Glomerular endothelial cell (primary cell): ENCODE measurements around the gene POLG. TPM values are rescaled to one million over a fixed set of nuclear protein-coding genes. Genes with fewer than 3 reads are reported as not detected.

Source experiments
- DNase-seq: peaks from one replicate; pipeline ENCODE4 v3.0.0-alpha.2; 2011; ENCODE audit warnings: low read depth, low spot score; ENCODE audit errors: extremely low read depth
- total RNA-seq: library from RNA; depleted of rRNA; stranded (reverse); fragments of >200 nt; gene quantifications from 2 replicates; pipeline ENCODE4 v1.2.3, GENCODE V29; 2015

The POLG gene
- 80.5 and 82.3 TPM in 2 replicates for total RNA-seq

DNA sequence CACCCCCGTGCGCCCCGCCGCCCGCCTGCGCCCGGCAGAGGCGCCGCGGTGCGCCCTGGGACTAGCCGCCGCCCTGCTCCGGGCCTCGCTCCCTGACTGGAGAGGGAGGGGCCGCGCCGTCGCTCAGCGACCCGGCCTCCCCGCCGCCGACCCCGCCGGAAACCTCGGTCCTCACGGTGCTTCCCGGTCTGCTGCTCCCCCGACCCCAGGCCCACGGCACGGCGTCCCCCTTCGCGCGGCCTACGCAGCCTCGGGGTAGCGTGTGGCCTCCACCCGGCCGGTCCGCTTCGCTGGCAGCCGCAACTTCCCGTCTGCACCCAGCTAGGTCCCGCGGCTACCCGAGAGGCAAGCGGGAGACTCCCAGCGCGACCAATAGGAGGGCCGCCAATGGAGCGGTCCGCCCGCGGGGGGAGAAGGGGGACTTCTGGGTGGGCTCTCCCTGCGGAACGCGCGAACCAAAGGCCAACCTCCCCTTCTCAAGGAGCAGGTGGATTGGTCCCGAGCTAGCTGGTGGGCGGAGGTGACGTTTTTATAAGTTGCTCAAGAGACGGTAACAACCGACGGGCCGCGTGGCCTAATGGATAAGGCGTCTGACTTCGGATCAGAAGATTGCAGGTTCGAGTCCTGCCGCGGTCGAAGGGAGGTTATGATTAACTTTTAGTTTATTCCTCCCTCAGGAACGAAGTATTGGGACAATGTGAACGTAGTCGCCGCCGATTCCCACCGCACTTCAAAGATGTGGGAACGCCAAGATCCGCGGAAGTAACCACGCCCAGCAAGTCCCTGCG is at the start of gene POLG:
Gene POLG (minus strand): TSS at position 315 of the 788 bp plus-strand sequence. CDS start 1,070 bp downstream, outside the sequence.
- peak; percentile 95 for DNase-seq

DNA sequence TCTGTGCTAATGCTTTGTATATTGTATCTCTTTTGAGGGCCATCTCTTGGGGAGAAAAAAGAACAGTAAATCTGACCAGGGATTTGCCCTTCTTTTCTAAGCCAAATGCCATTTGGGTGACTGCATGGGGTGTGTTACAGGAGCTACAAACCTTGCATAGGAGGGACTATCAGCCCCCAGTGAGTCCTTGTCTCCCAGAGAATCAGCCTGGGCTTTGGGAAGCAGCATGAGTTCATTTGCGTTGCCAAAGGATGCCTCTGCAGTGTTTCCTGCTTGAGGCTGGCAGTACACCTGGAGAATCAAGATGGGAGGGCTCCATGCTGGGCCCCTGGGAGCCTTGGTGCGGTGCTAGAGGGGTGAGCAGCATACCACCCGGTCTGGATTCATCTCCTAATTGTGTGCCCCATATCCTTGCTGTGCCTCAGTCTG is 49.6 kb upstream of the POLG start:
- DNase-seq, result no peak

DNA sequence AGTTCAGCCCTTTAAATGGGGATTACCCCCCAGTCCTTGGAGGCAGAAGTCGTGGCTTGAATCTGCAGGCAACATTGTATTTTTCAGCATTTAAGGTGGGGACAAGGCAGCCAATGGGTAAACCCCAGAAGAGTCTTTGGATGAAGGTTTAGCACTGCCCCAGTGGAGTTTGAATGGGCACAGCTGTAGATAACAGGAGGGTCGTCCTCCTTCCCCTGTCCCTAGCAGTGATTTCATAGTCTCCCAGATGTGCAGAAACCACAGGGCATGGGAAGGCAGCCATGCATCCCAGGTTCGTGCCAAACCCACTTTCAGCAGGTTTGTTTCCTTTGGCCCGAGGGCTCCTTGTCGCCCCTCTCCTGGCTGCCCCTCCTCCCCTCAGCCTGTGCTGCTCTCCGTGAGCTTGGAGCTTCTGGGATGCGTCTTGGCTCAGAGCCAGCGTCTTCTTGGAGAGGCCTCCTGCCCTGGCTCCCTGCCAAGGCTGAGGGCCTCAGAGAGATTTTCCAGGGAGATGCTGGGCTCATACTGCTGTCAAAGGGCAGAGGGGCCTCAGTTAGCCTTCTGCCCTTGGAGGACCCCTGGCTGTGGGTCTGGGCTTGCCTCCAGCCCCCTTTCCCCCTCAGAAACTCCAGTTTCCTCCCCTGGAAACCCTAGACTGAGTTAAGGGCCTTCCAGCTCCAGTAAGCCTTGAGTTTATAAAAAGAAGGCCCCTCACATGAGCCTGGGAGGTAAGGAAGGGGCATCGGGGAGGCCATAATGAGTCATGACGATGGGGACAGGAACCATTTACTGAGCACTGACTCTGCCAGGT is 48.9 kb upstream of the POLG start:
- no peak for DNase-seq

DNA sequence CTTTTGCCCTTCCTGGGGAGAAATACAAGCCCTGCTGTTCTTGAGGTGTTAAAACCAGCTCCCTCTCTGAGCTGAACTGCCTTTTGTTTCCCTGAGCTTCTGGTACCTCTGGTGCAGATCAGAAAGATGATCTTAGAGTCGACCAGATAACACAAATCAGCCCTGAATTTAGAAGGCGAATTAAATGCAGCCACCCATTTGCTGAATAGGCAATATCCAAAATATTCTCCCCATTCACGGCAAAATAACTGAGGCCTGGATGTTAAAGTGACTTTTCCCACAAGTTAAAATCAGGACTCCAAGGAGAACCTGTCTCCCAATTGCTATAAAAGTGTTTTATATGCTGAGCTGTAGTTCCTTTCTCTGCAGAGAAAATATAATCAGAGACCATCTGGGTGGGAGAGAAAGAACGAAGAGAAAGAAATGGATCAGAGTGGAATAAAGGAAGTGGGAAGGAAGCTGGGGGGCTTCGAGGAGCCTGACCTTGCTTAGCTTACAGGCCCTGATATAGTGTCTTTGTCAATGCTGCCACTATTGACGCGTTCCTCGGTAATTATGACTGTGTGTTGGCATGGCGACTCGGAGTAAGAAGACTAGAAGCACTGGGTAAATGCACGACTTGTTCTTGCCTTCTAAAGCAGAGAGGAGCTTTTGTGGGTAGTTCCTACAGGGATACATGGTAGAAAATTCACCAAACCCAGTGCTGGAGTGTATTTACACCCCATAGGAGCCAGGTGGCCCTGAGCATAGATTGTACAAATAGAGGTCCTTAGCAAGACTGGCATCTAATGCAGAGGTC is 47.5 kb upstream of the POLG start:
- DNase-seq, result no peak

DNA sequence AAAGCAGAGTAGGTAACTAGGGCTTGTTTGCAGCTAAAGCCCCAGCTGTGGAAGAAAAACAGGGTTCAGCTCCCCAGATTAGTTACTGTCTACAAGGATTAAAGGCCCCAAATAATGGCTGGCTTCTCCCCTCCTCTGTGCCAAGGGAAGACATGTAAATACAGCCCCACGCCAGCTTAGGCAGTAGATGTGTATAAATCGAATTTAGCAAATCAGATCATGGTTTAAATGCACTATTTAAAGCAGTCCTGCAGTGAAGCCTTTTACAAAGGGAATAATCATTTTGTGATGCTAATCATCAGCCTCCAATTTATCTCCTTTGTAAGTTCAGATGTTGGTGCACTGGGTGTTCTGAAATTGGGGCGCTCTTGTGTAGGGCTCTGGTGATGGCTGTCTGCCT is 46.7 kb upstream of the POLG start:
- no peak for DNase-seq

DNA sequence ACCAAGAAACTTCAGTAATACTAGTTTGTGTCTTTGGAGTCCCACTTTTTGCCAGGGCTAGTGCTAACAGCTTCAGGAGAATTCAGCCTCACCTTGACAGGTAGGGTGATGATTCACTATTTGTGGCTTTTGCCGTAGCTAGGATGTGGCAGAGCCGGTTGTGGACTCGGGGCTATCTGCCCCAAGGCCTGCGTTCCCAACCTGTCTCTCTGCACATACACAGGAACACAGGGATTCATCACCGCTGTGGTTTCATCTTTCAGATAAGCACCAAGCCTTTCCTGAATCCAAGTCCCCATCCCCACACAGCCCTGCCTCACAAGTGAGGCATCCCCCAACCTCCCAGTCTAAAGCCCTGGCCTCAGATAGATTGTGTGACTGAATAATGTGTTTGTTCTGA is 45.2 kb upstream of the POLG start:
- no peak for DNase-seq

DNA sequence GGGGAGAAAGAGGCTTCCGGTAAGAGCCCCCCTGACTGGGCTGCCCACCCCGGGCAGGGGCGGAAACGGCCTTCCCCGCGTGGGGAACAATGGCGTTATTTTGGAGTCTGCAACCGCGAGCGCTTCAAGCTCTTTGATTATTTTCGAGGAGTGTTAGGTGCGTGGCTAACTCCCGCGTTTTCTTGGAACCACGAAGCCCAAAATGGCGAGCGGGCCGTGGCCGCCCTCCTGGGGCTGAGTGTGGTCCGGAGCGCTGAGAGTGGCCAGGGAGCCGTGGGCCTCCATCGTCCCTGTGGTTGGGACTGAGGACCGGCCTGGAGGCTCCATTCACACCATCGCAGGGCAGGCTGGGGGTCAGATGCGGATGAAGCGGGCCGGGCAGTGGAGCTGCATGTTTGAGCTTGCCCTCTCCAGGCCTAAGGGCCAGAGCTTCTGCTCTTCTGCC is 44.6 kb upstream of the POLG start:
- no peak for DNase-seq

DNA sequence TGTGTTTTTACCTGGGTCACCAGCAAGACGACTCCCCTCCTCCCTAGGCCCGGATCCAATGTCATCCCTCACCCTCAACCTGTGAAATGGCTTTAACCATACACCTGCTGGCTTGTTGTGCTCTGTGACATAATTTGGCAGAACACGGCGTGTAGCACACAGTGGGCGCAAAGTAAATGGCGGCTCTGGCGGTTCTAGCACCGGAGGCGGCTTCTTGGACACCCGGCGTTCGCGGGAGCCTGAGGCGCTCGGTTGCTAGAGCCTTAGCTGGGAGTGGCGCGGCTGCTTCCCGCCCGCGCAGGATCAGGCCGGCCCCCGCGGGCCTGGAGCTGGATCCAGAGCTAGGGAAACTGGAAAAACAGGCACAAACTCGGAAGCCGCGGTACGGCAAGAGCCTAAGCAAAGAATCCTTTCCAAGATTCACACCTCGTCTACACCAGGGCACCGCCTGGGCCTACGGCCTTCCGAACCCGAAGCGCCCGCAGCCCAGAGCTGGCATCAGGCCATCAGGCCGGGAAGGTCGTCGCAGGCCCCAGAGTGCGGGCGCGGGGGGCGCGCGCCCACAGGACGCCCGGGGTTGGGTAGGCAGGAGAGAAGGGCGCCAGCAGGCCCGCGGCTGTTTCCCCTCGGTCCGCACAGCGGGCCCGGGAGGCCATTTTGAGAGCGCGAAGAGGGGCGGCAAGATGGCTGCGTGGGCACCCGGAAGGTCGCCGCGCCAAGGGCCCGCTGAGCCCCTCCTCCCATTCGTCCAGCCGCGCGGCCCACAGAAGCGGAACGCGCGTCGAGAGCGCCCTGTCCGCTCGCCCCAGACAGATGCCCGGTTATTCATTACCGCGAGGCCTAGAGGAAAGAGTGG is 43.9 kb upstream of the POLG start:
- DNase-seq, result no peak

DNA sequence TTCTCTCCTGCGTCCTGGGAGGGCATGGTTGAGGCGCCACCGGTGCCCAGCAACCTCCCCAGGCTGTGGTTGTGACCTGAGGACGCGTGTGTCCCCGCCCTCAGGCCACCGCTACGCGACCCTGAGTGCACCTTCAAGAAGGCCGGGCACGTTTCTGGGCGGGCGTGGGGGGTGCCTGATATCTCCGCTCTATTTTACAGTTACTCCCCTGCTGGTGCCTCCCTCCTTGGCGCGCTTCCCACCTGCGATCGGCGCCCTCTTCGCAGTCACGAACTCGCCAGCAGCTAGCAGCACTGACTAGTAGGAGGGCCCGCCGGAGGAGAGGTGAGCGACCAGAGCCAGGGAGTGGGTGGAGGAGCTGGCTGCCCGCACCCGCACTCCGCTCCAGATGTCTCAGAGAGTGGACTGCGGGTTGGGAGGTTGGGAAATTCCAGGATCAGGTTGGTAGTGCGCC is 43.2 kb upstream of the POLG start:
- no peak for DNase-seq

DNA sequence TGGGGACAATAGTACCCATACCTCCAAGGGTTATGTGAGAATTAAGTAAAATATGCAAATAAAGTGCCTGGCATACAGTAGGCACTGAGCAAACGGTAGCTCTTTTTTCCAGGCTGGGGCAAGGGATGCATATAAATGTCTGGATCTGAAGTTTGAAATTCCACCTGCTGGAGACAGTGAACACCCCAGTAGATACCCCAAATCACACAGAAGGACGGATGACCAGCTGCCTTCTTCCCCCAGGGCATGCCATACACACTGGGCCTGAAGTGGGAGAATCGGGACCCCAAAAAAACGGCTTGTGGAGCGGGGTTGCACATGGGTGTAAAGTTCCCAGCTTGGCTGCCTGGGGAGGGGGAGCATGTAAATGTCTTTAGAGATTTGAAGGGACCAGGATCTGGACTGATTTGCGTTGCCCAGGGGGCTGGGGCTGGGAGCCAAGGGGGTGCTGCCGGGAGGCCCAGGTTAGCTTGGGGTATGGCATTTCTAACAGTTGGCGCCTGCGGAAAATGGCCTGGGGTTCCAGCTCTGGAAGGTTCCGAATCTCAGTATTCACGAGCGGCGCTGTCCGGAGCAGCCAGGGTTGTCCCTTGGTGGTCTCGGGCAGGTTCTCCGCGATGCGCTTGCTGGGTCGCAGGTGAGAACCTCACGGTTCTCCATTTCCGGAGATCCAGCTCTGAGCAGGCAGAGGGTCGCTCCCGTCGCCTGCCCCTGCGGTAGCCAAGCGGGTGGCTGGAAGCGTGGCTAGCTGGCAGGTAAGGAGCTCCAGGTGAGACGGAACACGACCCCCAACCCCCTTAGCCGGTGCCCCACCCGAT is 42.6 kb upstream of the POLG start:
- DNase-seq, result no peak

DNA sequence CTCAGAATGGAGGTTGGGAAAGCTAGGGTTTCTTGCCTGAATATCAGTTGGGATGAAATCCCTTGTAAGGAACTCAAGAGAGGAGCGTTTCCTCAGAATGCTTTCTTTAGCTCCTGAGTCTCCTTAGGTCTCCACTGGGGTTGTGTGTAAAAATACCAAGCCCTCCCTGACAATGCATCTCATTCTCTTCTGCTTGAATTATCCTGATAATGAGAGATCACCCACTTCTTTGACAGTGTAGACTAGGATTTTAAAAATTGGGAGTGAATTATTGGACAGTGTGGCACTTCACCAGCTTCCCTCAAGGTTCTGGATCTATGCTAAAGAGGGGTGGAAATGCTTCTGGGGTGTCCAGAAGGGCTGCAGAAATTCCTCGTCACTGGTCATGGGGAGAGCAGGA is 41.8 kb upstream of the POLG start:
- no peak for DNase-seq

DNA sequence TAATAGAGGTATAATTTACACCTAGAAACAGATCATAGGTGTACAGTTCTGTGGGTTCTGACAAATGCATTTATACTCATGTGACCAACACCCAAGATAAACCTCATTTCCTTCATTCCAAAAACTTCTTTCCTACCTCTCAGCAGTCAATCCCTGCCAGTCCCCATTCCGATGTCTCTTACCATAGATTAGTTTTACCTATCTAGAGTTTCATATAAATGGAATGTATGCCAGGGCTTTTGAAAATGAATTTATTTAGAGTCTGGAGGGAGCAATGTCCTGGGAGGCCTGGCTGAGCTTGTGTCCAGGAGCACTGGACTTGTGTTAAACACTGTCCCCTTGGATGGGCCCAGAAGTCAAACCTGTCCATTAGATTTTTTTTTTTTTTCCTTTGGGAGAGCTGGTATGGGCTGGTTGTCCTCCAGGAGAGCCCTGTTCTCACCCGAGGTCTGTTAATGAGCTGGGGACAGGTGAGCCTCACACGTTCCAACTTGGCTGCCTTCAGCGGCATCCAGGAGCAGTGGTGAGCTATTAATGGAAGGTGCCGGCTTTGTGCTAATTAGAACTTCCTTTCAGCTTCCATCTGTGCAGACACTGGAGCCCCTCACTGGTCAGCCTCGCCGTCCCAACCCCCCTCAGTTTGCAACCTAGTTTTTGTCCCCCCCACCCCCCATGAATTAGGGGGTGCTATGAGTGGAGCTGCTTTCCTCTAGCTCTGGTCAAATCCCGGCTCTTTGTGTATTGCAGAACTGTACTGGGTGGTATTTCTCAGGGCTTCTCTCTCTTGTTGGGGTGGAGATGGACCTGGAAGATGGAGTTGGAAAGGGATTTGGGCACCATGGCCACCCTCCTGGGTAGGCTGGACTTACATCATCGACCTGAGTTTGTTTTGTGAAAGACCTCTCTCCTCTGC is 40.7 kb upstream of the POLG start:
- DNase-seq, result no peak

DNA sequence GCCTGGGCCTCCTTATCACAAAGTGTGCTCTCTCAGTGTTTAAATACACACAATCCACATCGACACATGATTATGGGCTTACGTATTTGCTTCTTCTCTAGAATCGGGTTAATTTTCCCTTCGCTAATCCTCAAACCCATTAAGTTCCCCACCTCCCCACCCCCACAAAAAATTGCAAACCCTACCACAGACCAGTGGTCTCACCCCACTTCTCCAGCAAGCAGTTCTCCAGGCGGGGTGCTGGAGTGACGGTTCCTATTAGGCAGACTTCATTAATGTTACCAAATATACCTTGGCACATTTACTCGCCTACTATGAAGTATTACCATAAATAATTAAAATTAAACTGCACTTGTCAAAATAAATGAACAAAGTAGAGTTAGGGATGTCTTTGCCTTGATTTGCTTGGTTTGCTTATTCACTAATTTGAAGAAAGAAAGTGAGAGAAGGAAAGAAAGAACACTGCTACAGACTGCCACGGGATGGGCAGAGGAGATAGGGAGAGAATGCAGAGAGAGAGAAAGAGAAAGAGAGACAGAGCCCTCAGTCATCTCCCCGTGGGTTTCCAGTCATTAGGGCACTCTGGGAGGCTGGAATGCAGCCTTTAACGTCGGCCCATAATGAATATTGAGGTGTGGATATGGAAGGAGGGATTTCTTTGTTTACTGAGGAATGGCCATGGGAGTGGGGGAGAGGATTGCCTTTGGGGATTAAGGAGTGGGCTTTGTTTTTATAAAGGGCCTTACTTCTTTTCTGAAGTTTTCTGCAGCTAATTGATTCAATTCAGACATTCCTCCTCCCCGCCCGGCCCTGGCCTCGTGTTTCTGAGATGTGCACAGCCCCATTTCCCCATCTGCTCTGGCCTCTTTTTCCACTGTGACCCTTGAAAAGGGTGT is 39.7 kb upstream of the POLG start:
- no peak for DNase-seq

DNA sequence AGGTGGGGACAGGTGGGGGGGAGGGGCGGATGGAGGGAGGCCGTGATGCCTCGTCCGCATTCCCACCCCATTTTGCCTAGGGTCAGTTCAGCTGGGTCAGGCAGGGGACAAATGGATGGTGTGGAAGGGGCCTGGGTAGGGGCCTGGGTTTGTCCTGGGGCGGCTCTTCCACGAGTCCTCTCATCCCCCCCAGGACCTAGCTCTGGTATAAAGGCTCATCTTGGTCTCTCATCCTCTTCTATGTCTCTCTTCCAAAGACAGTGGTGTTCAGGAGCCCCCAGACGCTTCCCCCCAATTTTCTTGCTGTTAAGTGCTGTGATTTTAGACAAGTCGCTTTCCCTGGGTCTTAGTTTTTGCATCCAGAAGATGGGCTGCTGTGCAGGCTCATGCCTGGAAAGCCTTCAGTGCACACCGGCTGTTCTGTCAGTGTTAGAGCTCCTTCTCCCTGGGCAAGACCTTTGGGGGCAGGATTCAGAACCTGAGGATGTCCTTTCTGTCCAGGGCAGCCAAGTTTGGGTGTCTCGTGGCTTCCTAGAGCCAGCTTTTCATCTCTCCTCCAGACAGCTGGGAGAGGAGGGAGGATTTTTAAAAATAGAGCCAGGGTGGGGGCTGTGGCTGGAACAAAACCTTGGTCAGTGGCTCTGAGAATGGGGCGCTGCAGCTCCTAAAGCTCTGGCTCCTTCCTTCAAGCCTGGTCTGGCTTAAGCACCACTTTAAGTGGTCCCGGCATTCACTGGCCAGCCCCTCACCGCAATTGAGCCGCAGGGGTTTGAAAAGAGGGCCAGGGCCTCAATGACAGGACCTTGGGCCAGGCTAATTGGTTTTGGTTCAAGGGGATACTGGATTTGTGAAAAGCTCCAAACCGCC is 37.7 kb upstream of the POLG start:
- no peak for DNase-seq

DNA sequence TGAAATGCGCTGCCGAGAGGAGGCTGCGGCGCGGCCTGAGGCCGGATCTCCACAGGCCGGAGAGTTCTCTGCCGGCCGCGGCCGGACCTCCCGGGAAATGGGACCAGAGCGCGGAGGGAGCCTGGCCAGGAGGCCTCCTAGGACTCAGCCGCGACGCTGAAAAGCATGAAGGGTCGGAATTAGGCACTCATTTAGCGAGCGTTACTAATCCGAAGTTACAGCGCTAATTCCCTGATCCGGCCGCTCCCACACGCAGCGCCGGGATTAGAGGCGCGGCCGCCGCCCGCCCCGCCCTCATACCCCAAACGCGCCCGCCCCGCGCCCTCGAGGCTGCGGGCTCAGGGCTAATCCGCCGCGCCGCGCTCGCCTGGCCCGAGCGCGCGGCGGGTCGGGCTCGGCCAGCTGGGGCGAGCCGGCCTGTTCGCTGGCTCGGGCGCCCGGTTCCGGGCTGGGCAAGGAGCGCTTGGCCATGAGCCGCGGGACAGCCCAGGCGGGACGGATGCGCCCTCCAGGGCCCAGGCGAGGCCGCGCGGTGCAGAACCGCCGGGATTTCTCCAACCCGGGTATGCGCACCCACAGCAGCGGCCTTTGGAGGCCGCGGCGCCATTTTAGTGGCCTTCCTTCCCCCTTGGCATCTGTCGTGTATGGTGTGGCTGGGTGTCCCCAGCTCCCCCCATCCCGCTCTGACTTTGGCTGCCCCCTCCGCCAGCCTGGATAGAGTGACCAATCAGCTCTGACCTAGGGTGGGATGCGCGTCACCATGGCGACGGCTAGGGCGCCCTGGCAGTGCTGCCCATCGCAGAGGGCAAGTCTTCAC is 36.8 kb upstream of the POLG start:
- DNase-seq, result no peak

DNA sequence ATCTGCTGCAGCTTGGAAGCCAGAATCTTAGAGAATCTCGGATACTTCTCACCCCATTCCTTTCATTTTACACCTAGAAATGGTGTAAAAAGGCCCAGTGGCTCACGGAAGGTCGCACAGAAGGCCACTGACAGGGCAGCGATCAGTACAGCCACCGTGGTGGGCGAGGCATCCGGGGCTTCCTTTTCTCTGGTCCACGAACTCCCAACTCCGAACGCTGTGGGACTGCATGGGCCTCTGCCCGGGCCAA is 36.3 kb upstream of the POLG start:
- DNase-seq, result no peak
